Stromal cell of bone marrow (primary cell): ENCODE data around the gene ATP6V0A4.
"Not testable (repeated sequence)": the region's sequence is repeated elsewhere in the genome, so short reads cannot be mapped to it uniquely, and the experiment has no call there.

ENCODE experiments used
- DNase-seq: peaks from one replicate; pipeline ENCODE4 v3.0.0-alpha.2; 2012; ENCODE audit warnings: low read depth

Gene ATP6V0A4

GRCh38 chr7:138699661-138700060 is 98.3 kb downstream of the ATP6V0A4 start:
- DNase-seq, result no peak

GRCh38 chr7:138698281-138698680 is 99.7 kb downstream of the ATP6V0A4 start:
- DNase-seq, result no peak

GRCh38 chr7:138697535-138698182 is 100.3 kb downstream of the ATP6V0A4 start:
- DNase-seq, result no peak

- not testable (repeated sequence) for DNase-seq
Observed at GRCh38 chr7:138695776-138696175, 102.2 kb downstream of the ATP6V0A4 start.

- no peak for DNase-seq
Observed at GRCh38 chr7:138695106-138695505, 102.9 kb downstream of the ATP6V0A4 start.

- DNase-seq, result no peak
Observed at GRCh38 chr7:138691178-138691577, 106.8 kb downstream of the ATP6V0A4 start.

- DNase-seq, result no peak
Observed at GRCh38 chr7:138690495-138690894, 107.5 kb downstream of the ATP6V0A4 start.

- DNase-seq, result not testable (repeated sequence)
Observed at GRCh38 chr7:138688037-138688436, 110.0 kb downstream of the ATP6V0A4 start.

- no peak for DNase-seq
Observed at GRCh38 chr7:138684340-138684739, 113.7 kb downstream of the ATP6V0A4 start.

GRCh38 chr7:138679793-138680192 is 118.2 kb downstream of the ATP6V0A4 start:
- no peak for DNase-seq

GRCh38 chr7:138670594-138670993 is 127.4 kb downstream of the ATP6V0A4 start:
- DNase-seq, result no peak

- no peak for DNase-seq
Observed at GRCh38 chr7:138669364-138669763, 128.6 kb downstream of the ATP6V0A4 start.

GRCh38 chr7:138668946-138669345 is 129.1 kb downstream of the ATP6V0A4 start:
- no peak for DNase-seq

GRCh38 chr7:138668229-138668596 is 129.8 kb downstream of the ATP6V0A4 start:
- no peak for DNase-seq

GRCh38 chr7:138667535-138668228 is 130.3 kb downstream of the ATP6V0A4 start:
- DNase-seq, result no peak

- no peak for DNase-seq
Observed at GRCh38 chr7:138666385-138666784, 131.6 kb downstream of the ATP6V0A4 start.

- DNase-seq, result no peak
Observed at GRCh38 chr7:138665669-138666140, 132.3 kb downstream of the ATP6V0A4 start.

GRCh38 chr7:138665249-138665648 is 132.7 kb downstream of the ATP6V0A4 start:
- DNase-seq, result no peak

GRCh38 chr7:138663725-138664710 is 134.0 kb downstream of the ATP6V0A4 start:
- DNase-seq, result peak; percentile 2

- DNase-seq, result no peak
Observed at GRCh38 chr7:138662991-138663320, 135.0 kb downstream of the ATP6V0A4 start.

GRCh38 chr7:138662076-138662990 is 135.7 kb downstream of the ATP6V0A4 start:
- no peak for DNase-seq
